GM19239 (cell line): Measurements from ENCODE around the gene RTL9.

Source experiments
- DNase-seq: peaks from one replicate; pipeline ENCODE4 v3.0.0; 2011; ENCODE audit warnings: low spot score; ENCODE audit not compliant: insufficient read length
- FAIRE-seq: peaks from 2 replicates; lab custom pipeline; 2011; peaks lifted over from hg19 to GRCh38; lab: Jason Lieb, UNC

The RTL9 gene

DNA sequence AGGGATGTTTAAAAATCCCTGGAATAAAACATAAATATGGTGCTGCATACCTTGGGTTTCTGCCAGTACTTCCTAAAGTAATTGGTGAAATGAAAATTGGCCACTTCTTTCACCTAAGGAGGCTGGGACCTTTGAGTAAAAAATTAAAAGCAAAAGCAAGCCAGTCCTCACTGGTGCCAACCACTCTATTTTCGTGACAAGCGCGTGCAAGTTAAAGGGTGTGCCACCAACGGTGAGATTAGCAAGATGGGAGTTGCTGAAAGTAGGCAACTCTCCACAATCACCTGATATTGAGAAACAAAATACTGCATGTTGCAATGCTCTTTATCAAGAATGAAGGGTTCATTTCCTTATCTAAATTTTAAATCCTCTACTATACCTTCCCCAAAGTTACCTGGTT lies 19.7 kb upstream of the RTL9 start:
- DNase-seq (no peak), FAIRE-seq (no peak)

DNA sequence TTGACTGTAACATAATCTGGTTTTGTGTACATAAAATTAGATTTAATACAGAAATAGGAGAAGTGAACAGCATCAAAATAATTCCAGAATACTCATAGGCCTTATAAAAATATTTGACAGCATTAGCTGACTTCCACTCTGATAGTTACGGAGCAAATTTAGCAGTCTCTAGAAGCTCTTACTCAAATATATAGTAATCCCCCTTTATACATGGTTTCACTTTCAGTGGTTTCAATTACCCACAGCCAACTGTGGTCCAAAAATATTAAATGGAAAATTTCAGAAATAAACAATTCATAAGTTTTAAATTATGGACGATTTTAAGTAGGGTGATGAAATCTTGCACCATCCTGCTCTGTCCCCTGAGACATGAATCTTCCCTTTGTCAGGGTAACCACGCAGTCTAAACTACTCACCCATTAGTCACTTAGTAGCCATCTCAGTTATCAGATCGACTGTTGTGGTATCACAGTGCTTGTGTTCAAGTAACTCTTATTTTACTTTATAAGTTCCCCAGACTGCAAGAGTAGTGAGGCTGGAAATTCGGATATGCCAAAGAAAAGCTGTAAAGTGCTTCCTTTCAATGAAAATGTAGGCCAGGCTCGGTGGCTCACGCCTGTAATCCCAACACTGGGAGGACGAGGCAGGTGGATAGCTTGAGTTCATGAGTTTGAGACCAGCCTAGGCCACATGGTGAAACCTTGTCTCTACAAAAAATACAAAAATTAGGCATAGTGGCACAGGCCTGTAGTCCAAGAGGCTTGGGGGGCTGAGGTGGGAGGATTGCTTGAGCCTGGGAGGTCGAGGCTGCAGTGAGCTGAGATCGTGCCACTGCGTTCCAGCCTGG lies 17.2 kb upstream of the RTL9 start:
- FAIRE-seq = peak; percentile 72
- DNase-seq = no peak

- FAIRE-seq (no peak), DNase-seq (no peak)
Measured at GRCh38 chrX:110346681-110347080, 12.0 kb upstream of the RTL9 start.

DNA sequence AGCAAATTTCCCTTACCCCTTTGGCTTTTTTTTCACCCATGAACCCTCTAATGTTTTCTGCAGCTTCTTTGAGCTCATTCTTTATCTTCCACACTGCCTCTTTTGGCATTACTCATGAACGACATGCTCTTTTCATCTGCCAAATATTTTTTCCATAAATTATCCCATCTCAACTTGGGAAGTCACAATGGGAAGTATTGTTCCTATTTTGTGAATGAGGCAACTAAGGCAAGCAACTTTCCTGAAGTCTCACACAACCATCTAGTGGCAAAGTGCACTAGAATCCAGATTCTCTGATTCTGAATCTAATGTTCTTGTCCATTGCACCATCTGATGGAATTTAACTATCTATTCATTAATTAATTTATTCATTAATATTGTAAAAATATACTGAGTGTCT lies 625 bp downstream of the RTL9 start:
- DNase-seq = no peak
- no peak for FAIRE-seq

DNA sequence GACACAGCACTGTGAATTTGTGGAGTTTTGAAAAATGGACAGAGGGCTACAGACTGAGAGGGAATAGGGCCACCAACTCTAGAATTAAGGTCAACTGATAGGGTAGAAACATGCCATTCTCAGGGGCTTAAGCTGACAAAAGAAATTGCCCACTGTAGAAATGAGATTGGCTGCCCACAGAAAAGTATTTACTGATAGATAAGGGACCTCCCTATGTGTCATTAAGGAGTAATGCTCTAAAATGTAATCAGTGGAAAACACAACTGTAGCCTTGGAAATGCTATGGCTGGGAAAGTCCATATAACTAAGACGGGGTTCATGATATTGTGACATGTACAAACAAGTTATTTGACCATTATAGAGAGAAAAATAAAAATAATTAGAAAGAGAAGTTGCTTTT lies 4.6 kb downstream of the RTL9 start:
- DNase-seq = no peak
- no peak for FAIRE-seq

GRCh38 chrX:110373310-110373709 lies 14.7 kb downstream of the RTL9 start:
- DNase-seq = no peak
- no peak for FAIRE-seq

DNA sequence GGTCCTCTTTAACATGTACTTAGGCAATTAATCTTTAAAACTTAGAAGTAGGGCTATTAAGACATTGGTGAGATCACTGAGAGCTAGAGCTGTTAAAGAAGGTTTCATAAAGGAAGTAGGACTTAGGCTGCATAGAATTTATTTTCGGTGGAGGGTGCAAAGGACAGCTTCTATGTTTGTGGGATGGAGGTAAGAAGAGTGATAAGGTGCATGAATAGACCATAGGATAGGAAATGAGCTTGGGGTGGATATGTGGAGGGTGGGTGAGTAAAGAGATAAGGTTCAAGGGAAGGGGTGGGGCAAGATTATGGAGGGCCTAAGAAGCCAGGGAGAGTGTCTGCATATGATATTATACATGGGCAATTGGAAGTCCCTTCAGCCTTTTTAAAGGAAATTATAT lies 15.9 kb downstream of the RTL9 start:
- DNase-seq (no peak), FAIRE-seq (peak; percentile 57)

DNA sequence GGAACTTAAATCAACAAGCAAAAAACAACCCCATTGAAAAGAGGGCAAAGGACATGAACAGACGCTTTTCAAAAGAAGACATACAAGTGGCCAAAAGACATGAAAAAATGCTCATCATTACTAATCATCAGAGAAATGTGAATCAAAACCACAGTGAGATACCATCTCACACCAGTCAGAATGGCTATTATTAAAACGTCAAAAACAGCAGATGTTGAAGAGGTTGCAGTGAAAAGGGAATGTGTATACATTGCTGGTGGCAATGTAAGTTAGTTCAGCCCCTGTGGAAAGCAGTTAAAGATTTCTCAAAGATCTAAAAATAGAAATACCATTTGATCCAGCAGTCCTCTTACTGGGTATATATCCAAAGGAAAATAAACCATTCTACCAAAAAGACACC lies 22.6 kb downstream of the RTL9 start:
- DNase-seq = no peak
- peak; percentile 35 for FAIRE-seq

DNA sequence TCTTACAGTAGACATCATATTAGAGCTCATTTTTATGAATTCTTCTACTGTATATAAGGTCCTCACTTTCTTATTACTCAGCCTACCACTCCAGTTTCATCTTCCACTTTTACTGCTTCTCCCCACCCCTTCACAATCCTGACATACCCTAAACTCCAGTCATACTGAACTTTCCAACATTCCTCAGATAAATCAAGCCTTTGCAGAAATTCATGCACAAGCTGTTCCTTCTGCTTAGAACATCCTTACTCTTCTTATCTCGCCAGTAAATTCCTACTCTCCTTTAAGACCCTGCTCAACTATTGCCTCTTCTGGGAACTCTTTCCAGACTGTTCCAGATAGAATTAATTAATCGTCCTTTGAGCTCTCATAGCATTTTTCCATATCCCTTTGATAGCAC lies 24.8 kb downstream of the RTL9 start:
- DNase-seq (no peak), FAIRE-seq (no peak)

DNA sequence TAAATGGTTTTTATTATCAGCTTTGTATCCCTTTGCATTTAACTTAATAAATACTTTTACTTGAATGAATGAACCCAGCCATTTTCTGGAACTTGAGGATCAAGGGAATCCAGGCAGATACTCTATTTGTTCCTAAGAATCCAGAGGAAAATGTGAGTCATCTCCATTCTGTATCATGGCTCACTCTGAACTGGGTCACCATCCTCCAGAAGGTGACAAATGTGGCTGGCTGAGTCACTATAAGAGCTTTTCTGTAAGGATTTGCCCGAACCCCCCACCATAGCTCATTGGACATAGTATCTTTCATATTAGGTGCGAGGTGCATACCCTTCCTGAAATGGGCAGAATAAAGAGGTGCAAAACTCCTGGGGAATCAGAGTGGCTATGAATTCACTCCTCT lies 25.8 kb downstream of the RTL9 start:
- FAIRE-seq (no peak), DNase-seq (no peak)

GRCh38 chrX:110389570-110389969 lies 30.9 kb downstream of the RTL9 start:
- FAIRE-seq (no peak), DNase-seq (no peak)

DNA sequence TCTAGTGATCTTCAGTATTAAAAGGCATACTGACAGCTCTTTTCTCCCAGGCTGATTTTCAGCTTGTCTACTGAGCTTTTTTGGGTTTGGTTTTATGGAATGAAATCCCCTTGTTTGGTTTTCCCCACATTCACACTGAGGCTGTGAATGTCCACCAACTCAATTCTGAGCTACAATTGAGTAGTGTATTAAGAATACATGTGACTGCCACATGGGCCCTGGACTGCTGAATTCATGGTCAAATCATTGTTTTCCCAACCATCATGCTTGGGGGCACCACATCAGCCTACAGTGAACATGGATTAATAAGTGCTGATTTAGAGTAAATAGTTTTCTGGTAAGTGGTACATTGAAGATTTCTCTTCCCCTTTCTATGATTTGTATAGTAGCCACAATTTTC lies 32.4 kb downstream of the RTL9 start:
- FAIRE-seq (peak; percentile 57), DNase-seq (no peak)

GRCh38 chrX:110394651-110395050 lies 36.0 kb downstream of the RTL9 start:
- DNase-seq (no peak), FAIRE-seq (no peak)

GRCh38 chrX:110395877-110396276 lies 37.2 kb downstream of the RTL9 start:
- DNase-seq (no peak), FAIRE-seq (no peak)

- FAIRE-seq (no peak), DNase-seq (no peak)
Measured at GRCh38 chrX:110396735-110397134, 38.1 kb downstream of the RTL9 start.

DNA sequence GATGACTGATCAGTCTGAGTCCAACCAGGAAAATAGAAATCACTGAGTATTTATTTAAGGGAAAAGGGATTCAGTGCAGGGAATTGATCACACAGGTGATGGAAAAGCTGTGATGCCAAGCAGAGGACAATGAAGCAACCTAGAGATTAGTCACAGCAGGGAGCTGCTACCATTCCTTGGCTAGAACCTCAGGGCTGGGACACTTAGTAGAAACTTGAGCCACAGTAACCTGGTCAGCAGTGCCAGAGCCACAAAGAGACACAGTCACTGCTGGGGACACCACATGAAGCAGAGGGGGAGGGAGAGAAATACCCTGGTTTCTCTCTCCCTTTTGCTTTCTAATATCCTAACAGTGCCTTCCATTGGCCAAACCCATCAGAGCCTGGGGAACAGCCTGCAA lies 38.7 kb downstream of the RTL9 start:
- DNase-seq = no peak
- peak; percentile 21 for FAIRE-seq

DNA sequence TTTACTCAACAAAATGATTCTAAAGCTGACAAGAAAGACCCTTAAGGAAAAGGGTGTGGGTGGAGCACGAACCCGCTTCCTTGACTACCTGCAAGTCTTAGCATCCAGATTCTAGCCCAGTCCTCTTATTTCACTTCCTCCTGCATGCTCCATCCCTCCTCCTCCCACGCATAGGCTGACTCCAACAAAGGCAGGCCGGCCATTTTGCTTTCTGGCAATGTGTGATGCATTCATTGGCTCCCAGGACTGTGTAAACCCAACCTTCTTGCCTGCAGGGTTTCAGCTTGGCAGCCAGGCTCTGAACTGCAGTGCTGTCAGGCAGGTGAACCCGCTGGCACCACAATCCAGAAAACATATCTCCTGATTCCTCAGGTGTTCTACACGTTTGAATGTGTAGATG lies 39.3 kb downstream of the RTL9 start:
- FAIRE-seq (no peak), DNase-seq (no peak)

DNA sequence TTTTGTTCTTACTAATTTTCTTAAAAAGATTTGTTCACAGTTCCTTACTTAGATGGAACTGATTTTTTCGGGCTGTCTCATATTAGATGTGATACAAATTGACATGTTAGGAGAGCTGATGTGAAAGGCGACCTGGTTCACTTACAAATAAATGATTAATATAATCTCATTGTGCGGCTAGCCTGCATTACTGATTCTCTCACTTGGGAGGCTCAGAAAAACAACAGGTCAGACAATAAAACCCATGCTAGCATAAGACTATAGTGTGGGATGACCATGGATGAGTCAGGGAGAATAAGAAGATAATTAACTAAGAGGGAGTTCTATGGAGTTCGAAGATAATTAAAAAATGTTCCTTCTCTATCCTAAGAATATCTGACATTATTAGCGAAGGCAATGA lies 40.8 kb downstream of the RTL9 start:
- no peak for DNase-seq
- no peak for FAIRE-seq

- no peak for FAIRE-seq
- no peak for DNase-seq
Measured at GRCh38 chrX:110399966-110400365, 41.3 kb downstream of the RTL9 start.

- DNase-seq (no peak), FAIRE-seq (no peak)
Measured at GRCh38 chrX:110401135-110401534, 42.5 kb downstream of the RTL9 start.

DNA sequence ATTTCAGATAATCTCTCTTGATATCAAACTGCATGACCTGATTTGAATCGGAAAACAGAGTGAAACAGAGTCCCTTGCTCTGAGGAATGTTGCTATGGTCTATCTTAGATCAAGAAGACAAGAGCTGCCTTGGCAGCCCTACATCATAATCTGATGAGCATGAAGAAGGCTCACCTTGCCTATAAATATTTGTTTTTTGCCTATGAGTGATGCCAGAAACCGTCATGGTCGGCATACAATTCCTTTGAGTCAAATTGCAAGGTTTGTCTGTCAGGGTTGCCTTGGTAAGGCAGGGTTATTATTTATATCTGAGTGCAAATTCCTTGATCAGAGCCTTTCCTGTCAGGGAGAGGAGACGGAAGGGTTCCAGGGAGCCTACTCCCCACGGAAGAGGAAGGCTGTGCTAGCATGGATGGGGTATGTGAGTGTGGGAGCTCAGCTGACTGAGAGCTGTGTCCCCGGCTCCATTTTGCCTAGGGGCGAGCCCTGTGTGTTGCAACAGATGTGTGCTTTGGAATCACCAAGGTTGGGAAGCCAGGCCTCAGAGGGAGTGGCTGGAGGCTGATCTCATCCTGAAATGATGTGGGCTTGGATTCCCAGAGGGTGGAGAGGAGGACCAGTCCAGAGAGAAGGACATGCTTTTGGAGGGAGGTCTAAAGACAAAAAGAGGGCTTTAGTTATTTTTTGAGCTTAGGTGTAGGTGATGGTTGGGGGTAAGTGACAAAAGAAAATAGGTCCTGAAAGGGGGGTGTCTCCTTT lies 43.6 kb downstream of the RTL9 start:
- no peak for FAIRE-seq
- no peak for DNase-seq

GRCh38 chrX:110402850-110403221 lies 44.2 kb downstream of the RTL9 start:
- DNase-seq (no peak), FAIRE-seq (no peak)
